ENCODE measurements around the gene MRTFA. TPM values are rescaled to one million over a fixed set of nuclear protein-coding genes. Genes with fewer than 3 reads are reported as not detected.

MRTFA gene
- total and polyA plus RNA-seq, 2 of the 13 experiments (the other 11 are each of a cell fraction or from before 2014, with no cell fraction given) = 2.4 to 8.2 TPM

GRCh38 chr22:40654522-40655167, 18.1 kb upstream of the MRTFA start (continued):
- peak; percentile 44; the same call in 1 of the 2 replicates for TF ChIP-seq CTCF (CRISPR knock-in tag; IDR thresholded peaks at IDR 0.05)
- 0 out of 2 replicates have a peak, but pooled peaks have one; percentile 42 for TF ChIP-seq AKAP8 (CRISPR knock-in tag; IDR thresholded peaks at IDR 0.05)
- no peak; the same call in 1 of the 2 replicates for TF ChIP-seq CEBPG (CRISPR knock-in tag; IDR thresholded peaks at IDR 0.05)
- peak; percentile 63 for TF ChIP-seq MAX (IDR thresholded peaks at IDR 0.05)

- H3K27ac ChIP-seq (ENCODE audit: extremely low read length, insufficient read depth, low read length) = no peak overlapping the region
- H3K27me3 ChIP-seq (ENCODE audit: control insufficient read depth in 1 of 2, insufficient read depth in 2 of 2, low read length in 2 of 2) = no peaks in the 10 kb centered on the region; a peak in 1 of 5 replicates
- in situ Hi-C loops (cut with HindIII; ENCODE audit: extremely low pct_ligation_motif_present, low pct_unique_long_range_greater_than_20kb) (loop anchor here (5.0 kb wide), 1 partner anchor 216 kb away; no protein-coding TSS in a partner anchor), intact Hi-C loops (cut with micrococcal nuclease; ENCODE audit: unreplicated experiment) (no loop called here)
- H3K9me3 ChIP-seq (ENCODE audit: low read length) = no peaks in the 10 kb centered on the region
- no peaks in the 10 kb centered on the region for H4K20me1 ChIP-seq (ENCODE audit: insufficient read depth, low read length)
- 98% methylated on average over 7 of the region's 9 CpGs for WGBS (ENCODE audit: low lambda C conversion rate)
- no peak for DNase-seq (ENCODE audit: low spot score)
- peaks cover 45% of the 10 kb centered on the region for H3K4me1 ChIP-seq (ENCODE audit: insufficient read depth, low read length)
- H3K9ac ChIP-seq (ENCODE audit: insufficient read depth, low read depth, low read length) = no peak overlapping the region
- no peak overlapping the region for H2AFZ ChIP-seq (ENCODE audit: low read length)
- POLR2A ChIA-PET = interaction anchor here (1.2 to 3.0 kb wide), 2 partner anchors 9 to 215 kb away, joined by 6 to 21 read pairs; no protein-coding TSS in a partner anchor
- H3K4me3 ChIP-seq (replicated peaks in 1 of 3; ENCODE audit: insufficient read depth in 1 of 3, low read depth in 2 of 3, low read length in 3 of 3) = no peak overlapping the region
- no peaks in the 10 kb centered on the region for H3K79me2 ChIP-seq (ENCODE audit: insufficient read depth, low read length)
- no peak overlapping the region; the same call in 1 of the 2 replicates for H3K4me2 ChIP-seq (ENCODE audit: low read depth, low read length)
- no peak for ATAC-seq
- H3K36me3 ChIP-seq (replicated peaks in 1 of 2; ENCODE audit: control insufficient read depth in 1 of 2, insufficient read depth in 2 of 2, low read length in 2 of 2) = no peaks in the 10 kb centered on the region
- CTCF ChIA-PET (ENCODE audit: low intra/inter-chr PET ratio, low total read pairs) = no interaction called here
- FAIRE-seq = no peak
- no TSS peak for BruUV-seq (replicated peaks)
- TF ChIP-seq NR3C1 (CRISPR knock-in tag; IDR thresholded peaks at IDR 0.05) (no peak), ZSCAN12 (CRISPR knock-in tag; IDR thresholded peaks at IDR 0.05) (no peak), ZBTB25 (CRISPR knock-in tag; IDR thresholded peaks at IDR 0.05) (no peak), MEIS2 (CRISPR knock-in tag; IDR thresholded peaks at IDR 0.05) (no peak), ZC3H13 (CRISPR knock-in tag; IDR thresholded peaks at IDR 0.05) (no peak), KAT8 (CRISPR knock-in tag; IDR thresholded peaks at IDR 0.05) (no peak), IRF1 (CRISPR knock-in tag; IDR thresholded peaks at IDR 0.05; ENCODE audit: low read depth) (no peak), THYN1 (CRISPR knock-in tag; IDR thresholded peaks at IDR 0.05; ENCODE audit: borderline replicate concordance, low read depth) (no peak), RAD21 (CRISPR knock-in tag; IDR thresholded peaks at IDR 0.05) (no peak), CSRNP2 (CRISPR knock-in tag; conservative IDR thresholded peaks at IDR 0.05; ENCODE audit: low read depth) (no peak)
Observed at GRCh38 chr22:40653361-40653760, 16.8 kb upstream of the MRTFA start.

Data from HepG2 (cell line).